GM21381 (cell line): ENCODE results near the gene GPR143.
"Not testable (repeated sequence)": the region's sequence is repeated elsewhere in the genome, so short reads cannot be mapped to it uniquely, and the experiment has no call there.

Experiments used
- ATAC-seq: cut with Tn5 transposase; IDR thresholded peaks from one replicate; pipeline ENCODE4 v1.9.1; 2021; ENCODE audit warnings: mild to moderate bottlenecking, moderate library complexity; ENCODE audit not compliant: unreplicated experiment

GPR143 gene

GRCh38 chrX:9765737-9766097 is at the start of gene GPR143:
Gene GPR143, minus strand, starts transcription at chrX:9765847. Its CDS starts 30 bp downstream, at chrX:9765817.
- ATAC-seq = no peak

DNA sequence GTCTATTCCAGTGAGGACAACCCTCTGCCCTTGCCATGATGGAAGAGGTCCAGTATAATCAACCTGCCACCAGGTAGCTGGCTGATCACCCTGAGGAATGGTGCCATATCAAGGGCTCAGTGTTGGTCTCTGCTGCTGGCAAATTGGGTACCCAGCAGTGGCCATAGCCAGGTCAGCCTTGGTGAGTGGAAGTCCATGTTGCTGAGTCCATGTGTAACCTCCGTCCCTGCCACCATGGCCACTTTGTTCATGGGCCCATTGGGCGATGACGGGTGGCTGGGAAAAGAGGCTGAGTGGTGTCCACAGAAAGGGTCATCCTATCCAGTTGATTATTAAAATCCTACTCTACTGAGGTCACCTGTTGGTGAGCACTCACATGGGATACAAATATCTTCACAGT is 45.4 kb upstream of the GPR143 start:
- not testable (repeated sequence) for ATAC-seq

- not testable (repeated sequence) for ATAC-seq
Observed at GRCh38 chrX:9809876-9810275, 44.2 kb upstream of the GPR143 start.

DNA sequence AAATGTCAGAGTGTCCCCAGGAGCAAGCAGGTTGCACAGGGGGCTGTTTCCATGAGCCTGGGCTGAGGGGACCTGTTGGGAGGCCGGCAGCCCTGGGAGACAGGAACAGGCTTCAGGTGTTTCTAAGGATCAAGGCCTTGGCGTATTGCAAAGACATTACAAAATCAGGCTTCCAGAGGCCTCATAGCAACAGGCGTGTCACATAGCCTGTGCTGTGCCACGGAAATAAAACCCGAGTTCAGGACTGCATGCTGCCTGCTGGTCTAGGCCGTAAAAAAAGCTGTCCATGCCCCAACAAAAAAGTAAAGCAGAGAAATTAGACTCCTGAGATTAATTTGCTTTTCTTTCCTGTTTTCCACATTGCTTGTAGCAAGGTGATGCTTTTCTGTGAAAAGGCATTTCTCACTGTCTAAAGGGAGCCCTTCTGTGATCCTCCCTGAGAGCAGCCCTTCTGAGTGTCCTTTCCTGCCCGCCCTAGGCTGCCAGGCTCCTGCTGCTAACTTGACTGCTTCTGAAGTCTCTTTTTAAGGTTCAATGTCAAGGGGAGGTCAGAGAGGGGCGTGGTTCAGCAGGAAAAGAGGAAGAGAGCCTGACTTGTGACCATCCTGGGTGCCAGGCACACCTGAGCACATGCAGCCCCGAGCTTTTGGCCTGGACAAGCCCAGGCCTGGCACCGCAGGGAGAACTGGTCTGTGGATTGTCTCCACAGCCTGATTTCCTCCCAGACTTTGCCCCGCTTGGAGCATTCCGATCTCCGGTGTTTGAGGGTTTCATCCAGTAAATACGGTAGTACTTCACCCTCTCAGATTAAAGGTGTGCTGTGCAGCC is 41.9 kb upstream of the GPR143 start:
- ATAC-seq = no peak

- ATAC-seq = no peak
Observed at GRCh38 chrX:9805956-9806355, 40.3 kb upstream of the GPR143 start.

DNA sequence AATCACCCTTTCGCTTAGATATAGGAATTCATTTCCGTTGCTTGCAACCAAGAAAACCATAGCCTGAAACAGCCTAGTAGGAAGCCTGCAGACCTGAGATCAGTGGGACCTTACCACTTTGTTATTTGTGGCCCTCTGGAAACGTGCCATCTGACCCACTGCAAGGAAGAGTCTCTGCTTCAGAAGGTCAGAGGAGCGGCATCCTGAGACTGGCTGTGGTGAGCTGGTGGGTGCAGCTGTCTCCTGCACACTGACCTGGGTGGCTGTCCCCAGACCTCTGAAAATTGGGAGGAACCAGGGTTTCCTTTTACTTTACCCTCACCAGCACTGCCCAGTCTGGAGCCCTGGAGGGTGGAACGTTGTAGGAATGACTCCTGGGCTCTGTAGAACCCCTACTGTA is 38.8 kb upstream of the GPR143 start:
- ATAC-seq = no peak

DNA sequence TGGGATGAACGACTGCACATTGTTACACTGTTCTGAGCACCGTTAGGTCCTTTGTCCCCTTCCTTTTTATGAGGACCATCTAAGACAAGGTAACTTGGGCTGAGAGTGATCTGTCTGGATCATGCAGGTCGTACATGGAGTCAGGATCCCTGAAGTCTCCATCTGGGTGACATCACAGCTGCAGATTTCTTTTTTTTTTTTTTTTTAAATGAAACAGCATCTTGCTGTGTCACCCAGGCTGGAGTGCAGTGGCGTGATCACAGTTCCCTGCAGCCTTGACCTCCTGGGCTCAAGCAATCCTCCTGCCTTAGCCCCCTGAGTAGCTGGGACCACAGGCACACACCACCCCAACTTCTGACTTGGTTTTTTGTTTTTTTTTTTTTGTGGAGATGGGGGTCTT is 37.1 kb upstream of the GPR143 start:
- ATAC-seq = no peak

- no peak for ATAC-seq
Observed at GRCh38 chrX:9797384-9798360, 32.0 kb upstream of the GPR143 start.

- ATAC-seq = no peak
Observed at GRCh38 chrX:9794495-9794894, 28.8 kb upstream of the GPR143 start.

GRCh38 chrX:9790866-9791265 is 25.2 kb upstream of the GPR143 start:
- no peak for ATAC-seq

GRCh38 chrX:9789555-9789954 is 23.9 kb upstream of the GPR143 start:
- no peak for ATAC-seq

- ATAC-seq = no peak
Observed at GRCh38 chrX:9788911-9789310, 23.3 kb upstream of the GPR143 start.

GRCh38 chrX:9786798-9787635 is 21.4 kb upstream of the GPR143 start:
- ATAC-seq = no peak

- no peak for ATAC-seq
Observed at GRCh38 chrX:9785944-9786797, 20.5 kb upstream of the GPR143 start, which contains the start of gene SHROOM2. Gene SHROOM2, plus strand, starts transcription at chrX:9786429. Its CDS starts 117 bp downstream, at chrX:9786546.

- ATAC-seq = no peak
Observed at GRCh38 chrX:9785254-9785943, 19.8 kb upstream of the GPR143 start.

DNA sequence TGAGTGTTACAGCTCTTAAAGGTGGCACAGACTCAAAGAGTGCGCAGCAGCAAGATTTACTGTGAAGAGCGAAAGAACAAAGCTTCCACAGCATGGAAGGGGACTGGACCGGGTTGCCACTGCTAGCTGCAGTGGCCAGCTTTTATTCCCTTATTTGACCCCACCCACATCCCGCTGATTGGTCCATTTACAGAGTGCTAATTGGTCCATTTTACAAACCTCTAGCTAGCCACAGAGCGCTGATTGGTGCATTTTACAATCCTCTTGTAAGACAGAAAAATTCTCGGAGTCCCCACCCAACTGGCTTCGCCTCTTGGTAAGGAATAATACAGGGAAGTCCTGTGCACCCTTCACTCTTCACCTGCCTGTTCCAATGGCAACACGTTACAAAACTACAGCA is 18.7 kb upstream of the GPR143 start:
- ATAC-seq = no peak

DNA sequence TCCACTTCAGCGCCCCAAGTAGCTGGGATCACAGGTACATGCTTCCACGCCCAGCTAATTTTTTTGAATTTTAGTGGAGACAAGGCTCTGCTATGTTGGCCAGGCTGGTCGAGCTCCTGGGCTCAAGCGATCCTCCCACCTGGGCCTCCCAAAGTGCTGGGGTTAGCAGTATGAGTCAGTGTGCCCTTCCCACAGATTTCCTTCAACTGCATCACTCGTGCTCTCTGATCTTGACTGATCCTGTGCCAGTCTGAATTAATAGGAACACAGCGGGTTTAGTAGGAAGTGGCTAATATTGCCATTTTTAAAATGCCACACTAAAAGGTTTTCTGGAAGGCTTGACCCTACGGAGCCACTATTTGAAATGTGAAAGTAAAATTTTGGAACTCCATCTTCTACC is 16.3 kb upstream of the GPR143 start:
- ATAC-seq = no peak

DNA sequence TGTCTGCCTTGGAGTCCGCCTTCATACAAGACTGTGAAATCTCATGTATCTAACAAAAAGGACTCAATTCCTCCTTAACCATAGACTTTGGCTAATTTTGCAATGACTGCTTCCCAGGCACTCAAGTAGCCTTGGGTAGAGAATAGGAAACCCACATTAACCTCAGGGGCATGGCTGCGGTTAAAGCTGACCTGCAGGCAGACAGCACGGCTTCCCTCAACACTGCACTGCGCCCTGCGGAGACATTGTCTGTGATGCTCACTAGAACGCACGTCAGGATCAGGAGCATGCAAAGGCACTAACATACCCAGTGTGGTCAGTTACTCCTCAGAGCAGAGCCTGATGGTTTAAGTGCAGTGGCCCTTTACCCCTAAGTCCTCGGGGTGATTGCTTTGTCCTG is 10.3 kb upstream of the GPR143 start:
- no peak for ATAC-seq

GRCh38 chrX:9772943-9773342 is 7.3 kb upstream of the GPR143 start:
- no peak for ATAC-seq
